Tibial nerve (tissue), 4 donors: ENCODE measurements around the gene SHMT2. TPM values are rescaled to one million over a fixed set of nuclear protein-coding genes. Genes with fewer than 3 reads are reported as not detected.

Experiments
- DNase-seq, 2 donors: peaks; one replicate each; pipeline ENCODE4 v3.0.0-alpha.2; 2019; ENCODE audit warnings: low spot score in 2 of 2
- H3K27ac ChIP-seq, 4 donors: fragments of 200-600 bp; sonication (generic) in 3 of 4; one replicate each; pipeline ENCODE4 v1.5.1; 2017 to 2019; ENCODE audit warnings: mild to moderate bottlenecking in 1 of 4
- H3K27me3 ChIP-seq, 2 donors: fragments of 200-600 bp; sonication (generic) in 1 of 2; one replicate each; pipeline versions ENCODE4 v1.5.1 to v1.6.0; 2017 to 2019
- H3K36me3 ChIP-seq, 3 donors: fragments of 200-600 bp; sonication (generic); one replicate each; pipeline ENCODE4 v1.5.1; 2018 to 2019
- H3K4me1 ChIP-seq, 4 donors: fragments of 200-600 bp; sonication (generic) in 3 of 4; one replicate each; pipeline ENCODE4 v1.5.1; 2017 to 2019
- H3K4me3 ChIP-seq, 4 donors: fragments of 200-600 bp; sonication (generic) in 3 of 4; one replicate each; pipeline ENCODE4 v1.5.1; 2017 to 2019; ENCODE audit warnings: mild to moderate bottlenecking in 1 of 4, moderate library complexity in 1 of 4
- H3K9me3 ChIP-seq, 4 donors: fragments of 200-600 bp; sonication (generic) in 3 of 4; one replicate each; pipeline ENCODE4 v1.5.1; 2017 to 2019
- EP300 ChIP-seq, 2 donors: sonication (generic); formaldehyde crosslinking; IDR thresholded peaks; one replicate each; pipeline ENCODE4 v1.6.1; 2017; ENCODE audit warnings: antibody characterized with exemption in 2 of 2, mild to moderate bottlenecking in 1 of 2
- POLR2A ChIP-seq, 2 donors: fragments of 450-650 bp; IDR thresholded peaks; one replicate each; pipeline ENCODE4 v1.6.1; 2017; ENCODE audit warnings: antibody characterized with exemption in 2 of 2, mild to moderate bottlenecking in 2 of 2, moderate library complexity in 2 of 2
- WGBS, 2 donors: methylation state at CpG; one replicate each; pipeline ENCODE4 v1.1.5; 2018; 5-methylcytosine and 5-hydroxymethylcytosine counted together
- total RNA-seq, 4 donors: library from RNA; depleted of rRNA; stranded (reverse); fragments of >200 nt; gene quantifications; one replicate each; pipeline ENCODE4 v1.1.0, GENCODE V29; 2016
- TF ChIP-seq, protein P1 (sequence below), 5 experiments: fragments of 200-600 bp in 3 of 5; fragments of 450-650 bp in 2 of 5; sonication (generic) in 3 of 5; IDR thresholded peaks; one replicate each; pipeline ENCODE4 v1.5.1; 2016 to 2019; ENCODE audit warnings: antibody characterized with exemption in 5 of 5, mild to moderate bottlenecking in 3 of 5, moderate library complexity in 2 of 5

SHMT2 gene
- total RNA-seq, 4 donors from 2014 or later, result 18.4 to 77.3 (median 32.6) TPM

GRCh38 chr12:57193706-57194245 lies 35.7 kb upstream of the SHMT2 start:
- H3K36me3 ChIP-seq, result peaks cover 4 to 100% (median 26%) of the 10 kb centered on the region in 3 donors

DNA sequence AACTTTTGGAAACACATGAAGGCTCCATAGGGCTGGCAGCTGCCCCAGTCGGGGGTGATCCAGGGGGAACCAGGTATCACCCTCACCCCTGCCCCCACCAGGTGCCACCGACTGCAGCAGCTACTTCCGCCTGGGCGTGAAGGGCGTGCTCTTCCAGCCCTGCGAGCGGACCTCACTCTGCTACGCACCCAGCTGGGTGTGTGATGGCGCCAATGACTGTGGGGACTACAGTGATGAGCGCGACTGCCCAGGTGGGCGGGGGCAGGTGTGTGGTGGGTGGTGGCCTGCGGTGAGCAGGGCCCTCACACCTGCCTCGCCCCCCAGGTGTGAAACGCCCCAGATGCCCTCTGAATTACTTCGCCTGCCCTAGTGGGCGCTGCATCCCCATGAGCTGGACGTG lies 35.3 kb upstream of the SHMT2 start:
- DNase-seq, result no peak
- H3K27ac ChIP-seq, result no peak overlapping the region
- H3K36me3 ChIP-seq, result peaks cover 1 to 100% (median 26%) of the 10 kb centered on the region in 3 donors
- H3K4me3 ChIP-seq, result no peak overlapping the region
- H3K27me3 ChIP-seq, result no peaks in the 10 kb centered on the region
- no peaks in the 10 kb centered on the region for H3K4me1 ChIP-seq
- TF ChIP-seq EP300 (IDR thresholded peaks at IDR 0.05) (no peak), POLR2A (IDR thresholded peaks at IDR 0.05) (no peak)
- TF ChIP-seq, protein P1, sequence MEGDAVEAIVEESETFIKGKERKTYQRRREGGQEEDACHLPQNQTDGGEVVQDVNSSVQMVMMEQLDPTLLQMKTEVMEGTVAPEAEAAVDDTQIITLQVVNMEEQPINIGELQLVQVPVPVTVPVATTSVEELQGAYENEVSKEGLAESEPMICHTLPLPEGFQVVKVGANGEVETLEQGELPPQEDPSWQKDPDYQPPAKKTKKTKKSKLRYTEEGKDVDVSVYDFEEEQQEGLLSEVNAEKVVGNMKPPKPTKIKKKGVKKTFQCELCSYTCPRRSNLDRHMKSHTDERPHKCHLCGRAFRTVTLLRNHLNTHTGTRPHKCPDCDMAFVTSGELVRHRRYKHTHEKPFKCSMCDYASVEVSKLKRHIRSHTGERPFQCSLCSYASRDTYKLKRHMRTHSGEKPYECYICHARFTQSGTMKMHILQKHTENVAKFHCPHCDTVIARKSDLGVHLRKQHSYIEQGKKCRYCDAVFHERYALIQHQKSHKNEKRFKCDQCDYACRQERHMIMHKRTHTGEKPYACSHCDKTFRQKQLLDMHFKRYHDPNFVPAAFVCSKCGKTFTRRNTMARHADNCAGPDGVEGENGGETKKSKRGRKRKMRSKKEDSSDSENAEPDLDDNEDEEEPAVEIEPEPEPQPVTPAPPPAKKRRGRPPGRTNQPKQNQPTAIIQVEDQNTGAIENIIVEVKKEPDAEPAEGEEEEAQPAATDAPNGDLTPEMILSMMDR (IDR thresholded peaks at IDR 0.05), result no peak
- no peaks in the 10 kb centered on the region for H3K9me3 ChIP-seq
- 92 to 93% methylated on average over 15 to 16 of the region's 18 CpGs for WGBS, 2 donors

More at GRCh38 chr12:57193706-57194245, 35.7 kb upstream of the SHMT2 start:
- Histone ChIP-seq H3K4me3 (no peak overlapping the region), H3K9me3 (no peaks in the 10 kb centered on the region), H3K27ac (no peak overlapping the region), H3K4me1 (no peaks in the 10 kb centered on the region), H3K27me3 (no peaks in the 10 kb centered on the region)
- 83 to 86% methylated on average over 7 to 18 of the region's 19 CpGs for WGBS, 2 donors
- DNase-seq, result no peak
- TF ChIP-seq, protein P1 (IDR thresholded peaks at IDR 0.05), result no peak
- TF ChIP-seq POLR2A (IDR thresholded peaks at IDR 0.05) (no peak), EP300 (IDR thresholded peaks at IDR 0.05) (no peak)

- 83 to 87% methylated on average over 16 to 19 of the region's 19 CpGs for WGBS, 2 donors
- no peak overlapping the region for H3K27ac ChIP-seq
- no peak for DNase-seq
- H3K36me3 ChIP-seq, result peaks cover under 1 to 100% (median 30%) of the 10 kb centered on the region in 3 donors
- H3K27me3 ChIP-seq, result no peaks in the 10 kb centered on the region
- H3K9me3 ChIP-seq, result no peaks in the 10 kb centered on the region
- no peaks in the 10 kb centered on the region for H3K4me1 ChIP-seq
- no peak for TF ChIP-seq POLR2A (IDR thresholded peaks at IDR 0.05)
- TF ChIP-seq, protein P1 (IDR thresholded peaks at IDR 0.05), result no peak
- TF ChIP-seq EP300 (IDR thresholded peaks at IDR 0.05), result no peak
- no peak overlapping the region for H3K4me3 ChIP-seq
Observed at GRCh38 chr12:57195186-57195585, 34.3 kb upstream of the SHMT2 start.

- Histone ChIP-seq H3K27ac (no peak overlapping the region), H3K4me3 (no peak overlapping the region)
Observed at GRCh38 chr12:57195611-57196371, 33.7 kb upstream of the SHMT2 start.

More at GRCh38 chr12:57195611-57196371, 33.7 kb upstream of the SHMT2 start:
- 72 to 73% methylated on average over 26 to 29 of the region's 34 CpGs for WGBS, 2 donors
- no peak for DNase-seq
- H3K4me1 ChIP-seq, result no peaks in the 10 kb centered on the region
- peaks cover 2 to 100% (median 30%) of the 10 kb centered on the region in 3 donors for H3K36me3 ChIP-seq
- H3K27me3 ChIP-seq, result no peaks in the 10 kb centered on the region
- no peaks in the 10 kb centered on the region for H3K9me3 ChIP-seq
- no peak for TF ChIP-seq POLR2A (IDR thresholded peaks at IDR 0.05)
- no peak for TF ChIP-seq EP300 (IDR thresholded peaks at IDR 0.05)
- TF ChIP-seq, protein P1 (IDR thresholded peaks at IDR 0.05), result no peak
